K562 (cell line): ENCODE results near the gene IL1RL1. TPM values are rescaled to one million over a fixed set of nuclear protein-coding genes. Genes with fewer than 3 reads are reported as not detected.

Source experiments
- ATAC-seq: fragments of 200-7000 bp; cut with Tn5 transposase; 3 replicates; pipeline ENCODE4 v1.9.1; 2020; ENCODE audit warnings: moderate library complexity
- BruUV-seq: library from RNA; stranded (reverse); fragments of 400-500 nt; replicated peaks from 2 replicates; lab custom pipeline; 2021; lab: Mats Ljungman, UMichigan
- CTCF ChIA-PET: fragments of 300-600 bp; formaldehyde crosslinking; extraction: SDS; loops from one replicate; lab custom pipeline; 2021; ENCODE audit warnings: low intra/inter-chr PET ratio; lab: Yijun Ruan, JAX
- POLR2A ChIA-PET: fragments of 300-600, 350-650 bp; sonication (Branson Sonifier 250); formaldehyde crosslinking; extraction: SDS; loops from one replicate; lab custom pipeline; 2021; ENCODE audit warnings: antibody characterized with exemption, inconsistent platforms; lab: Yijun Ruan, JAX
- DNase-seq, 4 experiments: peaks; one replicate each; pipeline versions ENCODE4 v3.0.0 to v3.0.0-alpha.2; 2011 to 2018; ENCODE audit warnings: low spot score in 3 of 4, mixed read lengths in 3 of 4; ENCODE audit errors: extremely low read depth in 1 of 4
- FAIRE-seq: peaks from 2 replicates; lab custom pipeline; 2011; peaks lifted over from hg19 to GRCh38; lab: Jason Lieb, UNC
- H2AFZ ChIP-seq: 2 replicates; pipeline ENCODE4 v1.6.0; 2011; ENCODE audit warnings: low read depth, low read length, control low read depth, inconsistent platforms
- H3K27ac ChIP-seq: fragments of 200-600 bp; 3 replicates; pipeline ENCODE4 v1.8.0; 2011; ENCODE audit warnings: low read depth, mild to moderate bottlenecking, control low read depth, inconsistent platforms, low read length, moderate library complexity, mixed read lengths; ENCODE audit errors: extremely low read depth
- H3K27me3 ChIP-seq, 2 experiments: fragments of 300-600 bp in 1 of 2; 2 replicates in 1 of 2; 3 replicates in 1 of 2; pipeline versions ENCODE4 v1.6.0 to v1.8.0; 2011; ENCODE audit warnings: inconsistent platforms in 2 of 2, low read length in 2 of 2, mild to moderate bottlenecking in 1 of 2, mixed read lengths in 1 of 2, moderate library complexity in 1 of 2; ENCODE audit not compliant: control insufficient read depth in 2 of 2, insufficient read depth in 2 of 2
- H3K36me3 ChIP-seq: fragments of 300-600 bp; 3 replicates; pipeline ENCODE4 v1.8.0; 2011; ENCODE audit warnings: mild to moderate bottlenecking, low read length, inconsistent platforms; ENCODE audit not compliant: control insufficient read depth, insufficient read depth
- H3K4me1 ChIP-seq, 2 experiments: fragments of 200-600 bp in 1 of 2; replicated peaks in 1 of 2; 2 replicates in 1 of 2; 3 replicates in 1 of 2; pipeline versions ENCODE4 v1.5.1 to v1.8.0; 2011; ENCODE audit warnings: inconsistent platforms in 2 of 2, low read length in 2 of 2, mild to moderate bottlenecking in 1 of 2, mixed read lengths in 1 of 2, moderate library complexity in 1 of 2; ENCODE audit not compliant: control insufficient read depth in 2 of 2, insufficient read depth in 2 of 2
- H3K4me2 ChIP-seq: 2 replicates; pipeline ENCODE4 v1.6.1; 2011; ENCODE audit warnings: low read length, control low read depth, inconsistent platforms, mixed read lengths; ENCODE audit not compliant: insufficient read depth
- H3K4me3 ChIP-seq: fragments of 200-600 bp; sonication (generic), shearing (Covaris generic); 2 replicates; pipeline ENCODE4 v1.5.1; 2016; ENCODE audit warnings: control low read depth, inconsistent platforms
- H3K79me2 ChIP-seq: fragments of 200-600 bp; 3 replicates; pipeline ENCODE4 v1.8.0; 2011; ENCODE audit warnings: low read length, inconsistent platforms; ENCODE audit not compliant: control insufficient read depth, insufficient read depth
- H3K9ac ChIP-seq, 2 experiments: 2 replicates each; pipeline versions ENCODE4 v1.6.0 to v1.6.1; 2011; ENCODE audit warnings: low read depth in 2 of 2, low read length in 2 of 2, control low read depth in 1 of 2, inconsistent platforms in 1 of 2, mild to moderate bottlenecking in 1 of 2, mixed read lengths in 1 of 2; ENCODE audit not compliant: insufficient read depth in 1 of 2
- H3K9me1 ChIP-seq: one replicate; pipeline ENCODE4 v1.6.0; 2011; ENCODE audit warnings: inconsistent platforms, mild to moderate bottlenecking, low read length, moderate library complexity; ENCODE audit not compliant: control insufficient read depth, insufficient read depth
- H3K9me3 ChIP-seq: replicated peaks from 2 replicates; pipeline ENCODE4 v1.5.1; 2011; ENCODE audit warnings: low read depth, low read length, inconsistent platforms; ENCODE audit not compliant: control insufficient read depth, insufficient read depth
- H4K20me1 ChIP-seq: replicated peaks from 2 replicates; pipeline ENCODE4 v1.6.1; 2011; ENCODE audit warnings: low read length, inconsistent platforms, mixed read lengths; ENCODE audit not compliant: control insufficient read depth, insufficient read depth
- ATF3 ChIP-seq, 2 experiments: fragments of 450-650 bp in 1 of 2; sonication (generic) in 1 of 2; formaldehyde crosslinking in 1 of 2; IDR thresholded peaks in 1 of 2; conservative IDR thresholded peaks in 1 of 2; 2 replicates each; pipeline versions ENCODE4 v1.6.1 to v1.8.1; 2016 to 2023; ENCODE audit warnings: mild to moderate bottlenecking in 2 of 2, moderate library complexity in 2 of 2, inconsistent platforms in 1 of 2, missing genetic modification reagents in 1 of 2
- EWSR1 ChIP-seq: fragments of 450-650 bp; IDR thresholded peaks from 2 replicates; pipeline ENCODE4 v1.6.1; 2018; ENCODE audit warnings: borderline replicate concordance, mild to moderate bottlenecking, low read depth, moderate library complexity; ENCODE audit not compliant: partially characterized antibody
- WGBS: fragments of 100-300 bp; shearing (Covaris generic); methylation state at CpG from one replicate; pipeline ENCODE4 v1.1.6; 2016; ENCODE audit warnings: low coverage, mixed read lengths; ENCODE audit not compliant: insufficient coverage; ENCODE audit errors: missing lambda C conversion rate; 5-methylcytosine and 5-hydroxymethylcytosine counted together
- in situ Hi-C: fragments of 300-500 bp; cut with MboI; formaldehyde crosslinking; loops from 4 replicates; pipeline ENCODE4 v1.15.0; 2018; ENCODE audit warnings: inconsistent platforms, mixed read lengths
- intact Hi-C: fragments of 100-400 bp; cut with micrococcal nuclease; formaldehyde crosslinking; loops from 2 replicates; pipeline ENCODE4 v1.14.2; 2022
- polyA plus RNA-seq, 8 experiments: library from polyadenylated mRNA; depleted of rRNA in 4 of 8; stranded (reverse) in 5 of 8; unstranded in 3 of 8; fragments of >200 nt; fragmentation: Nextera tagmentation in 2 of 8; fragmentation: Illumina TruSeq in 1 of 8; extraction: Ambion mirVana in 2 of 8; extraction: Trizol in 1 of 8; gene quantifications; 2 replicates each; pipeline versions ENCODE4 v1.2.1 to v1.2.3, GENCODE V29; 2011 to 2014; ENCODE audit warnings: inconsistent platforms in 1 of 8, missing spikeins in 1 of 8
- total RNA-seq, 7 experiments: library from RNA; depleted of rRNA in 6 of 7; stranded (reverse); fragments of >200 nt in 6 of 7; fragmentation: Illumina TruSeq in 2 of 7; extraction: Trizol in 2 of 7; gene quantifications; 2 replicates each; pipeline versions ENCODE4 v1.2.1 to v1.2.3, GENCODE V29; 2011 to 2021; ENCODE audit warnings: low replicate concordance in 1 of 7

IL1RL1 gene
- total and polyA plus RNA-seq, 9 of the 15 experiments (the other 6 are each of a cell fraction or from before 2014, with no cell fraction given): 0.06 to 3.3 (median 0.59) TPM

- peak; percentile 60; the same call in 2 of the 3 replicates for ATAC-seq
- H3K9me1 ChIP-seq: no peaks in the 10 kb centered on the region
- no peak overlapping the region for H2AFZ ChIP-seq
- no peak for DNase-seq
- H3K4me1 ChIP-seq: no peaks in the 10 kb centered on the region; a peak in 1 of 5 replicates
- no peak for FAIRE-seq
- CTCF ChIA-PET: no interaction called here
- BruUV-seq: no TSS peak
- no peak overlapping the region for H3K27ac ChIP-seq
- no peak overlapping the region for H3K9ac ChIP-seq
- no peak overlapping the region for H3K4me2 ChIP-seq
- in situ Hi-C loops: no loop called here
- TF ChIP-seq EWSR1 (no peak), ATF3 (IDR thresholded peaks at IDR 0.05) (peak; percentile 43; the same call in 1 of the 2 replicates), ATF3 (CRISPR knock-in tag; conservative IDR thresholded peaks at IDR 0.05) (no peak)
- no peaks in the 10 kb centered on the region for H3K36me3 ChIP-seq
- H3K79me2 ChIP-seq: no peaks in the 10 kb centered on the region
- intact Hi-C loops: no loop called here
- no peak overlapping the region for H3K4me3 ChIP-seq
- WGBS: 10% methylated on average over 2 of the region's 2 CpGs
- no peaks in the 10 kb centered on the region for H3K9me3 ChIP-seq
- no peaks in the 10 kb centered on the region for H4K20me1 ChIP-seq
- POLR2A ChIA-PET: no interaction called here
- H3K27me3 ChIP-seq: peaks cover 0 to 8% of the 10 kb centered on the region in 2 experiments; a peak in 1 of 5 replicates
Observed at GRCh38 chr2:102318437-102318836, 7.1 kb downstream of the IL1RL1 start.
